DMS153 (cell line): ENCODE measurements around the gene HS2ST1.

Source experiments
- DNase-seq: peaks from one replicate; lab custom pipeline; 2025; lab: John Stamatoyannopoulos, UW

Gene HS2ST1

DNA sequence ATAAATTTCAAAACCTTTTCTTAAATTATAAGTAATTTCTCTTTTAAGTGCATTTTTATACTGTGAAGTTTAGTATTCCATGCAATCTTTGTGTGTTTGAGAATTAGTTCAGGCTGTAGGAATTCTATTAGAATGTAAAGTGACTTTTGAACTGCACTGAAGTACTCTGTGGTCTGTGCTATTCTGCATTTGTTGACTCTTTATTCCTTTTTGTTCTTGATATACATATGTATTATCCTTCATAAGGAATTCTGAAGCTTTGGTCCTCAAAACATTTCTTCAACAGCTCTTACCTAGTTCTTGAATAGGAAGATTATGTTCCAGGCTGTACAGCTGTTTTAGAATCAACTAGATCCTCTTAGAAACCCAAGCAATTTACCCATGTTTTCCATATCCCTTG is 158.0 kb downstream of the HS2ST1 start:
- no peak for DNase-seq

DNA sequence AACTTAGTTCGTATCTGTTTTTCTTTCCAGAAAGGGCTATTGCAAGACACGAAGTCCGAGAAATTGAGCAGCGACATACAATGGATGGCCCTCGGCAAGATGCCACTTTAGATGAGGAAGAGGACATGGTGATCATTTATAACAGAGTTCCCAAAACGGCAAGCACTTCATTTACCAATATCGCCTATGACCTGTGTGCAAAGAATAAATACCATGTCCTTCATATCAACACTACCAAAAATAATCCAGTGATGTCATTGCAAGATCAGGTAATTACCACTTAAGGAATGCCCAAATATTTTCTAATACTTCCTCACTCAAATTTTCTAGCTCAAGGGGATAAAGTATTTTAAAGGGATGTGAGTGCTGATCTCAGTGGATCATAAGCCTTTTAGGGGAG is 158.5 kb downstream of the HS2ST1 start:
- DNase-seq, result no peak

DNA sequence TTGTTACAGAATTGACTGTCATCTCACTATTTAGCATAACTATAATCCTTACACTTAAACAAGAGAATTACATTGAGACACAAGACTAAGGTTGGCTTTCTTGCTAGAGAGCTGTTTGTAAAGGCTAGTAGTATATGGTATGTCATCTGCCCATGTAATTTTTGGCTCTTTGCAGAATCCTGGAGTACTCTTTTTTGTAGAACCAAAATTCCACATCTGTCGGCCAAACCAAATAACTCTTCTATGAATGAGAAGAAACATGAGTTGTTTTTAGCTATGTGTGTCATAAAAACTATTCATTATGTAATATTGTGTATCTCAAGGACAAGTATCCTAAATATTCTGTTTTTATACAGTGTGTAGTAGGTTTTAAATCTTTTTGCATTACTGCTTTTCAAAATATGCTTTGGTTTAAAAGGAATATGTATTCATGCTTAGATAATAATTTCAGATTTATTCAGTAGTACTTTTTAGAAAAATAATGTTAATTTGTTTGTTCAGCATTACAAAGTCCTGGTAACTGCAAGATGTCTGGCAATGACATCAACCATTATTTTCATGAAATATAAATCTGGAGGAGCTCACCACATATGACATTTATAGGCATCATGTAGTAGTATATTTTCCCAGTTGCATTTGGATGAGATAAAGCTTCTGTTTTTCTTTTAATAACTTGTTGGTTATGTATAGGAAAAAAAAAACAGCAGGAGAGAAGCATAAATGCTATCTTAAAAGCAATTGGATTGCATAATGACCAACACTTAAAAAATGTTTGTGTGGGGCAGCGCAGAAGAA is 159.8 kb downstream of the HS2ST1 start:
- no peak for DNase-seq

DNA sequence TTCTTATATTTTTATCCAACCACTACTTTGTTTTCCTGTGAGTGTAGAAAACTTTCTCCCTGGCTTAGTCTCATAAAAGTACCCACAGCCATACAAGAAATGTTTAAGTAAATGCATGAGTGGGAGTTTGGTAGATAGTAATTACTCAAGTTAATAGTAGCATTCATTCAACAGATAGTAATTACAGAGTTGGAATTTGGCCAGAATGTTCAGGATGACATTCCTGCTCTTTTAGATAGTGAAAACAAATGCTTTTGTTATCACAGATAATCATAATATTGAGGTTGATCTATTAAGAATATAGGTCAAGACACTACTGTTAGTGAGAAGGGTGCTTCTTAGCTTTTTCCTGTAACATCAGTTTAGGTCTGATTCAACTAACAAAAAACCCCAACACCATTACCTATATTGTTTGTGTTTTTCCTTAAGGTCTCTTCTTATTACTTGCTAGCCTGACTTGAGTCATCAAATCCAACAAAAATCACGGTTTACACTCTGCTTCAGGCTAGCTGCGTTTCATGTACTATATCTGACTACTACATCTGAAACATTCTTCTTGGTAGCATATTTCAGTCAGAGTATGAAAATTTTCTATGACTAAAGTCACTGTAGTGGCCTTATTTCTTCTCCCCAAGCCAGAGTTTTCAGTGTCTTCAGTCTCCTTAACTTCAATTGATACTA is 163.7 kb downstream of the HS2ST1 start:
- DNase-seq, result no peak

DNA sequence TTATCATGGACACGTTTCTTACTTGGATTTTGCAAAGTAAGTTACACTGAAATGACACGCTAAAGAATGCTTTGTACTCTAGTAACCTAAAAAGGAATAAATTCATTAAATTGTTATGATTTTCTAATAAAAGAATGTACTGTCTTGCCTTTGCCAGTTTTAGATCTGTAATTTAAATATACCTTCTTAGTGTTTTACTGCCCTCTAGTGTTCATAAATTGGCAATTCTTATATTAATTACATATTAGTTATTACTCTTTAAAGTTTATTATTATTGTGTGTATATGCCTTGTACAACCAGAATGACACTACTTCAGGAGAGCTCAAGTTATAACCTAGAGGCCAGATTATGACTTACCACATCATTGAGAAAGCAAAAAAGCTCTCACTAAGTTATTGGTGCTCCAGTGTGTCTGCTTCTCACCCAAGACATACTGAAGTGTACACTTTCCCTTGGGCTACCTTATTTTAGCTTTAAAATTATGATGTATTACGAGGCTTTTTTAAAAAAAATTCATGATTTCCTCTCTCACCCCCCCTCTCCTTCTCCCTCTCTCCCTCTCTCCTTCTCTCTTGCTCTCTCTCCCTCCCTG is 169.9 kb downstream of the HS2ST1 start:
- no peak for DNase-seq

DNA sequence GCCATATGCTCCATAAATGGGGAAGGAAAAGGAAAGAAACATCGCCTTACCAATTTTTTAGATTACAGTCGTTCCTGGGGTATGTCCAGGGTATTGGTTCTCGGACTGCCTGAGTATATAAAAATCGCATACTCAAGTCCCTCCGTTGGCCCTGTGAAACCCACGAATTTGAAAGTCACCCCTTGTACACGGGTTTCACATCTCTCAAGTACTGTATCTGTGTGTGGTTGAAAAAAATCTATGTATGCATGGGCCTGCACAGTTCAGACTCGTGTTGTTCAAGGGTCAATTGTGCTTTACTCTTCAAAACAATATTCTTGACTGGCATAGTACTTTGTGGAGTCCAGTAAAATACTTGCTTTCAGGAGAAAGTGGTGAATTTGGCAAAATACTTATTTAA is 171.7 kb downstream of the HS2ST1 start:
- no peak for DNase-seq

DNA sequence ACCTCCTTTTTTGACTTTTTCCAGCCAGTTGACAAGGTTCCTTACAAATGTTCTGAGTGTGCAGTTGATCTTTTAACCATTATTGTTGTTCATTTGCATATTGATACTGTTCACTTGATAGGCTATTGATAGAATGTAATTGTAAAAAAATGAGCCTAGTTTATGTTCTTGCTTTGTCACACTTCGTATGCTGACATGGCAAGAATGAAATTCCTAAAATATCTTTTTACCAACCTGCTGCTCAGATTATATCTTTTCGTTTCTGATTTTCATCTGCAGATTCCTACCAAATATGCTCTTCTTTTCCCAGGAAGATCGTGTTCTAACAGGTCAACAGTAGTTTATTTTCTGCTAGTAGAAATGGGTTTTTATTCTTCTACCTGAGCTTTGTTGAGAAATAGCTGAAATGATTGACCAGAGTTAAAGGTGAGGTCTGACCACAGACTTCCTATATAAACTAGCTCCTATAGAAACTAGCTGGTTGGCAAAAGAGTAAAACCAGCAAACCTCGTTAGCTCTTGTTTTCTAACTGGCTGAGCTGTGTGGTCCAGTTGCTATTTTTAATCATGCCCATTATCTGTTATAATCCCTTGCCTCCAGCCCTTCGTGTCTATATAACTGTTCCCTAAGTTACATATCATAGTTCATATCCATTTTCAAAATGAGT is 174.8 kb downstream of the HS2ST1 start:
- DNase-seq, result no peak

DNA sequence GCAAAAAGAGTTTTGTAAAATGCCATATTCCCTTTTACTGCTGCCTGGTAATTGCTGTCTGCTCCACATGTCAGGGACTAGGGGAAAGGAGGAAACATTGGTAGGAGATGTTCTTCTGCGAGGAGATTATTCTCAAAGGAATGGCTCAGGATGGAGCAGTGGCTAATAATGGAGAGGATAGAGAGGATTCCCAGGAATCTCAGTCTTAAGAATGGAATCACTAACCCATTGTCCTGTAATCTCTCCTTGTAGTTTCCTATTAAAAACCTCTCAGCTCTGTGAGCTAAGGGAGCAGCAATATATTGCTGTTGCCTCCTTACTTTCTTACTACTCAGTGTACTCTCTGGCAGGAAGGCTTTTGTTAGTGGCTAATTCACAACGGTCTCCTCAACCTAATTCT is 175.4 kb downstream of the HS2ST1 start:
- DNase-seq, result no peak

DNA sequence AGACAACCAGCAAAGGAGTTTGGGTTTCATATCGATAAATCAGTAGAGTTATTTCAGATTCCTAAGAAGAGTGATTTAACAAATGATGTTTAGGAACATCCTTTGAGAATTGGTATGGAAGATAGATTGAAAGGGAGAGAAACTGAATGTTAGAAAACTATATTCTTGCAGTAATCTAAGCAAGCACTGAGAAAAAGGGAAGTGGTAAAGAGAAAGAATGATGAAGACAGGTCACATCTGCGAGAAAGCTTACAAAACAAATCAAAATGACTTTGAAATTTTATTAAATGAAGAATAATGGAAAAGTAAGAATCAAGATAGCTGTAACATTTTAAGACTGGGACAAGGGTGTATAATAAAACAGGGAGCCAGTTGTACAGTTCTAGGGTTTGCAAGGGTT is 177.0 kb downstream of the HS2ST1 start:
- DNase-seq, result no peak

DNA sequence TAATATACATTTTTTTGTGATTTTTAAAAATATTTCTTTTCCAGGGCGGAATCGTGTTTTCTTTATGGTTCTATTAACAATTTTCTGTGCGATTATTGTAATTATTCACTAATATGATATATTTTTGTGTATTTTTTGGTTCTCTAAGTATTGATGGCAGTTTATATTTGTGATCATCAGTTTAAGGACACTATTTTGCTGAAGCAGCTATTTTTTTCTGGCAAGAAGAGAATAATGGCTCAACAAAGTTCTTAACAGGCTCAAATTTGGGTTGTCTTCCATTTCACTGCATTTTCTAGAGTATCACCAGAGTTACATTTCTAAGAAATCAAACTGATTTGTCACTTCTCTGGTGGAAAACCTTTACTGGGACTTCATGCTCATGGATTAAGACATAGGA is 178.4 kb downstream of the HS2ST1 start:
- DNase-seq, result no peak

DNA sequence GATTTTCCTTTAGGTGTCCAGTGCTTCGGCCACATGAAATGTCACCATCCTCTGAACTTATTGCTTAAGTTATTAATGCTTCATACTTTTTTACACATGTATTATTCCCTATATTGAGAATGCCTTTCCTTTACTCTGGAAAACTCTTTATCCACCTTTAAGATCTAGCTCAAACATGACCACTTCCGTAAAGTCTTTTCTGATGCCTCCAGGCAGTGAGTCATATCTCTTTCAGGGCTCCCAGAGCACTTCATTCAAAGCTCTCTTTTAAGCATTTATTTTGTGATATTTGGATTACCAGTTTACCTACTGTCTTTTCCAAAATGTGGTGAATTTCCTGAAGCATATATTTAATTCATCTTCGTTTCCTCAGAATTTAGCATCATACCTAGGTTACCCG is 178.9 kb downstream of the HS2ST1 start:
- no peak for DNase-seq

DNA sequence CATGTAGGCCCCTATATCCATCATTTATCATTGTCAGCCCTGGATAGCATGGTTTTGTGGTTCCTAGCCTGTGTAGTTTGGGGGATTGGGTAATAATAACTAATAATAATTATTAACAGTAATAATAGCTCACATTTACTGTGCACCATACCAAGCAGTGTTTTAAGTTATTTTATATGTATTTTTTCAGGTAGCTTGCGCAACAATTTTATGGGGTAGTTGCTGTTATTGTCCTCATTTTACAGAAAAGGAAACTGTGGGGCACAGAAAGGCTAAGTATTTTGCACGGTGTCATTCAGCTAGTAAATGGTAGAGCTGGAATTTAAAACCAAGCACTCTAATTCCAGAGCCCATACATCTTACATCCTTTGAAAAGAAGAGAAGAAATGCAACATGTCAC is 179.8 kb downstream of the HS2ST1 start:
- no peak for DNase-seq

DNA sequence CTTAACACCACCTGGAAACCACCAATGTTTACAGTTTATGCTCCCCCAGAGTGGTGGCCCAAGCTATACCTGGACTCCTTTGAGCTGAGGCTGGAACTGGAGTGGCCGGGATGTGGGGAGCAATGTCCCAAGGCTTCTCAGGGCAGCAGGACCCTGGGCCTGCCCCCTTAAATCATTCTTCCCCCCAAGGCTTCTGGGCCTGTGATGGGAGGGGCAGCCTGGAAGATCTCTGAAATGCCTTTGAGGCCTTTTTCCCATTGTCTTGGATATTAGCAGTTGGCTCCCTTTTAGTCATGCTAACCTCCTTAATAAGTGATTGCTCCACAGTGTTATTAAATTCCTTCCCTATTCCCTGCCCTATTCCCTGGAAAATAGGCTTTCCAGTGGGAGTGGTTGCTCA is 185.8 kb downstream of the HS2ST1 start:
- DNase-seq, result no peak

DNA sequence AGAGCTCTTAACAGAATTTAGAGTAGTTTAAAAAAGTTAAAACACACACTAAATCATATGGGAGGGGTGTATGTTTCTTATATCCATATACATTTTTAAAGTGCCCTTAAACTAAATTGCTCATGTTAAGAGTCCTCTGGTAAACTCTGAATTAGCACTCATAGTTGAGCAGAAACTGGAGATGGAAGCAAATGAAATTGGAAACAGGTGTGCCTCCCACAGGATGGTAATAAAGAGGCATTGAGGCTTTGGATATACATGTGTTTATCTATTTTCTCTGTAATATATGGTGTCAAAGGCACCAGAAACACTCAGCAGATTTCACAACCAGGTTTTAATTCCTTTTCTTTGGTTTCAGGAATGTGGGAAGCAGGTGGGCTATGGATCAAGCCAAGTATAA is 188.6 kb downstream of the HS2ST1 start:
- DNase-seq, result no peak

DNA sequence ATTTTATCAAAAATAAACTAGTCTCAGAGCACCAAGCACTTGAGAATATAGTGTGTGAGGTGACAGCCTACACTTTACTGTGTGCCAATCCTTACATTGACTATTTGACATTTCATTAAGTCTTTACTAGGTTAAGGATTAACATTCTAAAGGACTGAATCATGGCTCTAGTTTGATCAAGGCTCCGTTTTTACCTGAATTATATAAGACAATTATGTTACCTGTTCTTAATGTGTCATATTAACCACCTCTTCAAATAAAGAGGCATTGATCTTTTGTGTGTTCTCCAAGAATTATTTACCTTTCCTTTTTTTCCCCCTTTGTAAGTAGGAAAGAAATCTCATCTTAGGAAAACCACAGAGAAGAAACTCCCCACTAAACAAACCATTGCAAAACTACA is 189.7 kb downstream of the HS2ST1 start:
- no peak for DNase-seq

DNA sequence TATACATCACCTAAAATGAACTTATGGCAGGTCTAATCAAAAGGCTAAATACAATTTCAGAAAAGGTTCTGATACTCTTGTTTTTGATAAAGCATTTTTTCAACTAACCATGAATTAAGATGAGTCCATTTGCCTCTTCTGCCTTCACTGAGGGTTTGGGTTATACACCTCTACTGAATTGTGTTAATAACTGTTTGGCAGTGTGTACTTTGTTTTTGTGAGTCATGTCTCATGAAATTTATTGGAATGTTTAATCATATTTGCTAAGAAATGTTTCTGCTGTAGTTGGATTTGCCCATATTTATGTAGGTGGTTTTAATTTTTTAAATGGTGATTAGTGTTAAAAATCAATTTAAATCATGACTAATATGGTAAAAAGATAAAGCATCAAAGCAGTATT is 190.5 kb downstream of the HS2ST1 start:
- DNase-seq, result no peak

DNA sequence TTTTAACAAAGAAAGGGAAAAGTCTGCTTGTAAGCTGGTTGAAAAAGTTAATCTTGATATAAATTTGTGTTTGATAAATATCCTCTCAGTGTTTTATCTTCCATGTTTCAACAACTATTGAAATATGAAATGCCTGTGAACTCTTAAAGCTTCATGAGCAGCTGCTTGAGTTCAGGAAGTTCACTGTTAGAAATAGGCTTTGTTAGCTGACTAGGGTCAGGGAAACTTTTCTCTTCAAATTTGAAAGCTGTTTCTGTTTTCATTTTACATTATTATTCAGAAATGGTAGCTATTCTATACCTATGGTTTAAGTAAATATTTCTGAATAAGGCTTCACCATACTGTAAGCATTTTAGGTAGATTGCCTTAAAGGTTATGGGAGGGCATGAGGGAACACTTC is 191.7 kb downstream of the HS2ST1 start:
- no peak for DNase-seq

DNA sequence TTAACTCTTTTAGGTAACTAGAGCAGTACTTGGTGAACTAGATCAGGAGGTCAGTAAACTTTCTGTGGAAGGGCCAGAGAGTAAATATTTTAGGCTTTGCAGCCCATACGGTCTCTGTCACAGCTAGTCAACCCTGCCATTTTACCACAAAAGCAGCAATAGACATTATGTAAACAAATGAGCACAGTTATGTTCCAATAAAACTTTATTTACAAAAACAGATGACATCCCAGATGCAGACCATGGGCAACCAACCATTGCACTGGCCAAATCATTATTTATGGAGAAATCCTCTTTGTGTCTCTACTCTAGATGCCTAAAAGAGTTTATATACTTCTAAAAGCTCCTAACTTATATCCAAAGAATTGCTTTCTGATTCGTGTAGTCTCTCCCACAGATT is 192.4 kb downstream of the HS2ST1 start:
- no peak for DNase-seq

DNA sequence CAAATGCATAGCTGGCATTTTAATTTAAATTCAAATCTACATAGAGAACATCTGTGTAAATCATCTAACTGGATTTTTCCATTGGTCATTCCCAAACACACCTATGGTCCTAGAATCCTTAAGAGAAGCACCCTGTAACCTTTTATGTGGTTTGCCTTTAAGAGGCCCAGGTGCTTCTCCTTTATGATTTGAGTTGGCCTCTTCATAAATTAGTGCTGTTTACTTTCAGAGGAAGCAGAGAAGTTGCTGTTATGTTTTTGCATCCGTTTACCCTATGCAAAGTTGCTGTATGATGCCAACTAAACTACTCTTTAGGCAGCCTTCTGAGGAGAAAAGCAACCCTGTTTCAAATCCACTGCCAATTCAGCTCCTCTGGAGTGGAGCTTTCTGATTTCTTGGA is 193.8 kb downstream of the HS2ST1 start:
- no peak for DNase-seq

DNA sequence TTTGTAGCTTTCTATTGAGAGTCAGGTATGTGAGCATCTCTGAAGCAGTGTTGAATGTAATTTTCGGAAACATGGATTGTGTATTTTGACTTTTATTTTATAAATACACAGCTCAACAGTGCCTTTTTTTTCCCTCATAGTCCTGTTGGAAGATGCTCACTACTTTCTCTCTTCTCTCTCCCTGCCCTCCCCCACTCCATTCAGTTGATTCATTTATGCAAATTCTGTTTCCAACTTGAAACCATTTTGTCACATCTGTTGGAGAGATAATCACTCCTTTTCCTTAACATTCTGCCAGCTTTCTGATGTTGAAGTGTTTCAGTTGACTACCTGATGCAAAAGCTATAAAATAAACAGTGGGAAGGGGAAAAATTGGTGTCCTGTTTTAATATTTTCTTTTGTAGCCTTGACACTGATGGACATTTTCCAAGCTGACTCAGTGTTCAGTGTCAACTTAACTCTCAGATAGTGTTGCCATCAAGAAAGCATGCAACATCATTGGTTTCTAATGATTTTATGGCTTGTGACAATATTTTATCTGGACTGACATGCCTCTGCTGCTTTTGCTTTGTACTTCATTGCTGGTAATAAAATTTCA is 194.5 kb downstream of the HS2ST1 start:
- DNase-seq, result no peak

DNA sequence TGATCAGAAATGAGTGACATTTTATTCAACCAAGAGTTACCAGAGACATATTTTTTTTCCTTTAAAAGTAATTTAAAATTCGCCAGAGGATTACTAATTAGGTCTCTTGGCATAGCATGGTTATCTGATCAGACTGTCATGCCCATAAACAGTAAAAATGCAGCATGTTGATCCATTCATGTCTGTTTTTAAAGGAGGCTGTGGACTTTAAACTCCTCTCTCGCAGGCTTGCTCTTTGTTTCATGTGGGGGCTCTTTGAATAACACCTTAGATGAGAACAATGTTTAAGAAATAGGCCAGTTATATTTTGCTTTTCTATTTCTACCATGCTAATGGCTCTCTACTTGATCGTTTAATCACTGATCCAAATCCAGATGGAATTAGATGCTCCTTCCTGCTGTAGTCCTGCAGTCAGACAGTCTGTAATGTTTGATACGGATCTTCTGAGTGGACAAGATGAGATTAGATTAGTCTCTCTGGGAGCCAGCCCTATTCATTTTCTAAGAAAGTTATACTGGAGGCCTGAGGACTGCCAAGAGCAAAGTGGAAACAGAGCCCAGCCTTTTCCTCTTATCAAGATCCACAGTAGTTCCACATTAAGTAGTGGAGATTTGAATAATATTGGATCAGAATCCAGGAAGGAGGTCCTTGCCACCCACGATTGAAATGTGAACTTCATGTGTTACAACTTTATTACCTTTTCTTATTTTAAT is 197.4 kb downstream of the HS2ST1 start:
- no peak for DNase-seq

DNA sequence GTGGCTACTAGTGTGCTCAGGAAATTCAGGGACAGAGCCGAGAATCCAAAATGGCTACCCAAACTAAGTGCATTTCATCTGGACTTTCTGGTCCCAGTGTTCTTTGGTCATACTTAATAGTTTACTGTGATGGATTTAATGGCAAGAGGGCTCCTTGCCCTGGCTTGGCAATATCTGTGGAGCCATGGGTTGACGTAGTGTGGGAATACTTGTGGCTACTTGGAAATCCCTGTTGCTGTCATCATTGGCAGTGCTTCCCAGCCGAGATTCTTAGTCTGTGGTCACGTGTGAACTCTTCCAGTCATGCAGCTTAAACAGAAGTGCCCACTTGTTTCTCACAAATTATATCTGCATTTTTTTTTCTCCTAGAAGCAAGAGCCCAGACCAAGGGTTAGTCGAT is 198.9 kb downstream of the HS2ST1 start:
- DNase-seq, result no peak
